GM21423 (cell line): ENCODE measurements around the gene MYL10.
"Not testable (repeated sequence)": the region's sequence is repeated elsewhere in the genome, so short reads cannot be mapped to it uniquely, and the experiment has no call there.

Experiments
- ATAC-seq: cut with Tn5 transposase; IDR thresholded peaks from one replicate; pipeline ENCODE4 v1.9.1; 2021; ENCODE audit warnings: mild to moderate bottlenecking, moderate library complexity; ENCODE audit not compliant: unreplicated experiment

The MYL10 gene

GRCh38 chr7:101620991-101621390 is 8.1 kb downstream of the MYL10 start:
- ATAC-seq: no peak

DNA sequence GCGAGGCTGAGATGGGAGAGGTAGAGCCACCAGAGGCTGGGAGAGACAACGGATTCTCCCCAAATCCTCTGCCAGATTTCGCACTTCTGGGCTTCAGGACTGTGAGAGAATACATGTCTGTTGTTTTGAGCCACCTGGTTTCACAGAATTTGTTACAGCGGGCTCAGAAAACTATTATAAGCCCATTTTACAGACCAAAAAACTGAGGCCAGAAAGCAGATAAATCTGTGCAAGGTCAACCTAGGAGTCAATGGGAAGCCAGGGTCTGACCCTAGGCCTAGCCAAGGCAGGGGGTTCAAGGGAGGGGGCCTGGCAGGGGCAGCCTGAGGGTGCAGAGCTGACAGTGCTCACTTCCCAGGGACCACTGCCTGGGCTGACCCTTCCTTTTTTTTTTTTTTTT is 8.7 kb downstream of the MYL10 start:
- no peak for ATAC-seq

- no peak for ATAC-seq
Observed at GRCh38 chr7:101618916-101619315, 10.2 kb downstream of the MYL10 start.

- ATAC-seq: no peak
Observed at GRCh38 chr7:101618207-101618839, 10.8 kb downstream of the MYL10 start.

DNA sequence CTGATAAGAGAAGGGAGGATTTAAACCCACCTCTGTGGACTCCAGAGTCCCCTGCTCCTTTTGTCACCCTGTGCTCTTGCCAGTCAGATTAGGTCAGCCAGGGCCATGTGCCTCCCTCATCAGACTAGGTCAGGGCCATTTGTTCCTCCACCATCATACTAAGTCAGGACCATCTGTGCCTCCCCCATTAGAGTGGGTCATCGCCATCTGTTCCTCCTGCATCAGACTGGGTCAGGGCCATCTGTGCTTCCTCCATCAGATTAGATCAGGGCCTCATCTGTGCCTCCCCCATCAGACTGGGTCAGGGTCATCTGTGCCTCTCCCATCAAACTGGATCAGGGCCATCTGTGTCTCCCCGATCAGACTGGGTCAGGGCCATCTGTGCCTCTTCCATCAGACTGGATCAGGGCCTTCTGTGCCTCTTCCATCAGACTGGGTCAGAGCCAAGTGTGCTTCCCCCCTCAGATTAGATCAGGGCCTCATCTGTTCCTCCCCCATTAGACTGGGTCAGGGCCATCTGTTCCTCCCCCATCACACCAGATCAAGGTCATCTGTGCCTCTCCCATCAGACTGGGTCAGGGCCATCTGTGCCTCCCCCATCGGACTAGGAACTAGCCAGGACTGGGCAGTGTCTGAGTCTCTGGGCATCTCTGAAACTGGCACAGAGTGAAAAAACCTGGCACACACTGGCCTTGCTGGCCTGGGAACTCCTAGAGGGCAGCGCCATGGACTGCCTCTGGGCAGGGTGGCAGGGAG is 11.5 kb downstream of the MYL10 start:
- ATAC-seq: no peak

DNA sequence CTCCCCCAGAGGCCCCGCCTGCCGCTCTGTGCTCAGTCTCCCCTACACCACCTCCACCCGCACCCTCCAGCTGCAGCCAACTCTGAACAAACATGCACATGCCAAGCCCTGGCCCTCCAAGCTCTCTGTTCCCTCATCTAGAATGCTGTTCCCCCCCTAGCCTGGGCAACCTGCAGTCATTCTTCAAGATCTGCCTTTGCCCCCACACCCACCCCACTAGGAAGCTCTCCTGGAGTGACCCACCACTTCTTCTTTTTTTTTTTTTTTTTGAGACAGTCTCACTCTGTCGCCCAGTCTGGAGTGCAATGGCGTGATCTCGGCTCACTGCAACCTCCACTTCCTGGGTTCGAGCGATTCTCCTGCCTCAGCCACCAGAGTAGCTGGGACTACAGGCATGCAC is 13.7 kb downstream of the MYL10 start:
- no peak for ATAC-seq

DNA sequence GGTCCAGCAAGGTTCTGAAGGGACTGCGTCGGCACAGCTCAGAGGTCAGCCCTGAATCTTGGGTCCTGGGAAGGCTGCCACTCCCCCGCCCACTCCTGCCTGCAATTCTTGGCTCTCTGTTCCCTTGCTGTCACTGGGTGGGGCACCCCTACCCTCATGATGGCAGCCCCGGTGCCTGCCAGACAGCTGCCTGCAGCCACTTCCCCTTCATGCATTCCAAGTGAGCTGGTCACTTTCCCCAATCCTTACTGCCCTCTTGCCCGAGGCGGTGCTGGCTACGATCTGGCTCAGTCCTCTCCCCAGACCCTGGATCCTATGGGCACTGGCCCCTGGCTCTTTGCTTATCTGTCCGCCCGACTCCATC is 14.2 kb downstream of the MYL10 start:
- no peak for ATAC-seq

DNA sequence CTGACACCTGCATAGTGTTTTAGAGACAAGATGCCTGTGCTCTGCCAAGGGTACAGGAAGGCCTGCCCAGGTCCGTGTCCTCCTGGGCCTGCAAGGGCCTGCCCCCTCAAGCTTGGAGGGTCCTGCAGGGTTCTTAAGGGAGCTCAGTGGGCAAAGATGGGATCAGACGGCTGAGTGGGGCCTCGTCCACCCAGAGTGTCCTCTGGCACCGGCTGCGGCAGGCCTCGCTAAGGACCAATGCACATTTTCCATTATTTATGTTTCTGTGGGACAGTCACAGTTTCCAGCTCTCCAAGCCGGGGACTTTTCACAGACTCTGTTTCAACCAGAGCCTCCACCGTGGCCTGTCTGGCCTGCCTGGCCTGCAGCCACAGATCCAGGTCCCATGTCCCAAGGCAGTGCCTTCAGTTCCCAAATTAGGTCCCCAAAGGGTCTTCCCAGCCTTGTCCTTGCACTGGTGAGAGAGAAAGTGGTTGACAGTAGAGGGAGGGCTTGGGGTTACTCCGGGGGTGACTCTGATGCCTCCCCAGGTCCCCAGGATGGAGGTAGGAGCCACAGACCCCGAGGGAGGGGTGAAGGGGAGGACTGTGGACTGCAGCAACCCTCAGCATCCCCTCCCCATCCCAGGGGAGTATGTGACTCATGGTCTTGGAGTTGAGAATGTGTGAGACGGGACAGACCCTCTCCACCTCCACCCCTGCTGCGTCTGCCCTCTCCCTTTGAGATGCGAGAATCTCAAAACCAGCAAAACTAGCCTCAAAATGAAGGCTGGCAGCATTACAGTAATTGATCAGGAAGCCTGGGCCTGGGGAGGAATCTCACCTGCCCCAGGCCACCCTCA is 14.8 kb downstream of the MYL10 start:
- no peak for ATAC-seq

DNA sequence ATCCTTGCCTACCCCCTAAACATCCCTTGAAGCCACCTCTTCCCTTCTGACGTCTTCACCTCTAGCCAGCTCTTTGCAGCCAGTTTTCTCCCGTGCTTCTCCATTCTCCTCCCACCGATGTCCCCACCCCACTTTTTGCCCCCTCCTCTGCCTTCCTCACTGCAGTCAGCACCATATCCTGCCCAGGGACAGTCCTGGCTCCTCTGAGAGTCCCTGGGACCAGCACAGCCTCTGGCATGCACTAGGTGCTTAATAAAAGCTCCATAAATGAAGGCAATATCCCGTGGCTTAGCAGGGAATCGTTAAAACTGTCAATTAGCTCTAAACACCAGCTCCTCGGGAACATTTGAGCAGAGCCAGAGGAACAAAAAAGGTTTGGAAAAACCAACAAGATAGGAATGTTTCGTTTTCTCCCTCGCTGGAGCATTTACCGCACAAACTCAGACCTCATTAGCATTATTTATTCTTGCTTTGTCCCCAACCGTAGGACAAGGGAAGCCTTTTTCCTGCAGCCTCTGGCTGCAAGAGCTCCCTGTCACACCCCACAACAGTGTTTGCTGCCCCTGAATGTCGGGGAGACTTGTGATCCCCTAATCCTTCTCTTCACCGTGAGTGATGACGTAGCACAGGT is 16.1 kb downstream of the MYL10 start:
- no peak for ATAC-seq

GRCh38 chr7:101608772-101609713 is 20.1 kb downstream of the MYL10 start:
- ATAC-seq: no peak

DNA sequence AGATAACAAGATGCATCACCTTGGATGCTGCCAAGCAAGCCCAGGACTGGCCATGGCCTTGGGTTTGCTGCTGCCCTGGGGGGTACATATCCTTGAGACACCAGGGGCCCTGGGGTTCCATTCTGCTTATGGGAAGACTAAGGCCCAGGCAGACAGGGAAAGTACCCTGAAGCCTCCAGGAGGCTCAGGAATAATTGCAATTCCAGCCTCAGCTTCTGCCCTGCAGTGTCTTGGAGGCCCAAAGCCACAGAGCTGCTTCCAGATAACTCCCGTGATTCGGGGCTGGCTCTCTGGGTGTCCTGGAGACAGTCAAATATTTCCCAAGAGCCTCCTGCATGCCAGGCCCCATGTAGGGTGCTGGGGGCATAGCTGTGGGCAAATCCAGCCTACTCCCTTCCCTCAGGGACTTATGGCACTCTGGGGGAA is 22.6 kb downstream of the MYL10 start:
- no peak for ATAC-seq

DNA sequence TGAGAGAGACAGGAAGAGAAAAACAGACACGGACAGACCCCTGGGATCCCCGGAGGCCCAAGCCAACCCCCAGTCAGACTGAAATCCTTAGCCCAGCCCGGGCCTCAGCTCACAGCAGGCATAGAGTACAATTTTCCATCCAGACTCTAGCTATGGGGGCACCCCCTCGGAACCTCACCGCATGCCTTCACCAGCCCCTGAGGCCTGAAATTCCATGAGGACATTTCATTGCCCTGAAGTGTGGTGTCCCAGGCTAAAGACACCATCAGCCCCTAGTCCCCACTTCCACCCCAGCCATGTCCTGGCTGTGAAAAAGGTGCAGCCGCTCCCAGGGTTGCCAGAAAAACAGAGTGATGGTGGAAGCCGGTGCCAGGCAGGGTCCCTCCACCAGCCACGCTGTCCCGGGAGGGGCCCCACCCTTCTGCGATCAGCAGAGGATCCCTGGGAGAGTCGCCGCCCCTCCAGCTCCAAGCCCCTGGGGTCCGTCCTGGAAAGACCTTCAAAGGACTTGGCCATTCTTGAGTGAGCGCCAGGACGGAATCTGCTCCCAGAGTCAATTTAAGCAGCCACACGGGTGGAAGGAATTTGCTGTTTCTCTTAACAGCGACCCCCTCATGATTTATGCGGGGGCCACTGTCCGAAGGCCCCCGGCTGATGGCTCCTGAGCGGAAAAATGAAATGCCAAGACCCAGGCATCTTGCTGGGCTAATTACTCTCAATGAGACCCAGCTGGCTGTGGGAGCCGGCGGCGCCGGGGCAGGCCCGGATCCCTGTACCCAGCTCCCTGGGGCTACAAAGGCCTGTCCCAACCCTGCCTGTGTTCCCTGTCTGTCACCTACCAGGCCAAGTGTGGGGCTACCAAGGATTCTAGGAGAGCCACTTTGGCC is 23.2 kb downstream of the MYL10 start:
- ATAC-seq: no peak

GRCh38 chr7:101604934-101605332 is 24.2 kb downstream of the MYL10 start:
- not testable (repeated sequence) for ATAC-seq

GRCh38 chr7:101604331-101604933 is 24.7 kb downstream of the MYL10 start:
- no peak for ATAC-seq

DNA sequence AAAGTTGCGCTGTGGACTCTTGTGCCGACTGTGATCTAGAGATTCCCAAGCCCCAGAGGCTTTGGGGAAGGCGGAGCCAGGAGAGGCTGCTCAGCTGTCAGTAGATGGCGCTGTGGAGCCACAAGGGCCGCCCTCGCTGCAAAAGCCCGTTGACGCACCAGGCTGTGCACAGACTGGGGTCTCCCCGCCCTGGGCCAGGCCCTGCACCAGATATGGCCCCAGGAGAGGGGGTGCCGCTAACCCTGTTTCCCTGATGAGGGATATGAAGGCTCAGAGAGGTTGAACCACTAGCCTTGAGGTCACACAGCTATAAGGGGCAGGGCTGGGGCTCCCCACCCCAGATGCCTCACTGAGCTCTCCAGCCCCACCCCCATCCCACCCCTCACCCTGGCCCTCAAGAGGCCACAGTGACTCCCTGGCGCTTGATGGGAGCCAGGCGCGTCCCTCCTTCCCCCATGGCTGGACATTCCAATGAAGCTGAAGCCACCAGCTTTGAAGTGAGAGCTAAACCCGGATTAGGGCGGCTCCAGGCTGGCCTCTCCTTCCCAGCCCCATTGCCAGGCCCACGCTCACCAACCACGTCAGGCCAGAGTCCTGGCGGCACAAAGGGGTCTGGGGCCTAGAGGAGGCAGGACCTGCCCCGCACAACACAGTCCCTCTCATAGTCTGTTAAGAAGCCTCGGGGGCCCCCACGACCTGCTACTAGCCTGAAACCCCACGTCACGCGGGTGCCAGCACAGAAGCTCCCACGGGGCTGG is 26.4 kb downstream of the MYL10 start:
- no peak for ATAC-seq

- ATAC-seq: no peak
Observed at GRCh38 chr7:101602082-101602481, 27.0 kb downstream of the MYL10 start.

DNA sequence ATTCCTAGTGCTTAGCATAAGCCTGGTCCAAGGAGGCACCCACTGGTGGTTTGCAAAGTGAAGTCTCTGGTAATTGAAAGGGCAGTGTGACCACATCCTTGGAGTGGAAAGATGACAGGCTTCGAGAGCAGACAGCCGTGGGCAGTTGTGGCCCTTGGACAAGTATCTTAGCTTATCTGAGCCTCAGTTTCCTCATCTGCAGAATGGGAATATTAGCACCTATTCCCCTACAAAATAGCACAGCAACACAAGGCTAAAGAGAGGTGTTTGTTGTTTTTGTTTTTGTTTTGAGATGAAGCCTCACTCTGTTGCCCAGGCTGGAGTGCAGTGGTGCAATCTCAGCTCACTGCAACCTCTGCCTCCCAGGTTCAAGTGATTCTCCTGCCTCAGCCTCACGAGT is 29.3 kb downstream of the MYL10 start:
- no peak for ATAC-seq
